HepG2 (cell line): Measurements from ENCODE around the gene CADM3. TPM values are rescaled to one million over a fixed set of nuclear protein-coding genes. Genes with fewer than 3 reads are reported as not detected.

Source experiments
- ELF3 ChIP-seq: IDR thresholded peaks from 2 replicates; pipeline ENCODE4 v1.6.1; 2016; ENCODE audit warnings: missing genetic modification reagents, missing compliant biosample characterization
- GRHL1 ChIP-seq: sonication (generic); formaldehyde crosslinking; conservative IDR thresholded peaks from 2 replicates; pipeline ENCODE4 v1.8.0; 2022; ENCODE audit warnings: missing genetic modification reagents
- GTF3A ChIP-seq: sonication (generic); formaldehyde crosslinking; conservative IDR thresholded peaks from 2 replicates; pipeline ENCODE4 v1.4.0; 2020; ENCODE audit warnings: mild to moderate bottlenecking, missing genetic modification reagents
- JUN ChIP-seq: sonication (generic); formaldehyde crosslinking; IDR thresholded peaks from 2 replicates; pipeline ENCODE4 v1.4.0; 2020; ENCODE audit warnings: mild to moderate bottlenecking, missing genetic modification reagents
- KAT7 ChIP-seq: IDR thresholded peaks from 2 replicates; pipeline ENCODE4 v1.6.1; 2018; ENCODE audit warnings: borderline replicate concordance, missing compliant biosample characterization
- MTF2 ChIP-seq: sonication (generic); formaldehyde crosslinking; IDR thresholded peaks from 2 replicates; pipeline ENCODE4 v1.5.0; 2020; ENCODE audit warnings: missing genetic modification reagents, borderline replicate concordance
- NR2F6 ChIP-seq, 2 experiments: IDR thresholded peaks; 2 replicates each; pipeline ENCODE4 v1.6.1; 2016; ENCODE audit warnings: antibody characterized with exemption in 1 of 2, mild to moderate bottlenecking in 1 of 2
- RFX1 ChIP-seq: fragments of 450-650 bp; IDR thresholded peaks from 2 replicates; pipeline ENCODE4 v1.6.1; 2017
- ZBTB38 ChIP-seq: sonication (generic); formaldehyde crosslinking; IDR thresholded peaks from 2 replicates; pipeline ENCODE4 v1.5.1; 2020; ENCODE audit warnings: mild to moderate bottlenecking, missing genetic modification reagents
- ZC3H13 ChIP-seq: sonication (generic); formaldehyde crosslinking; IDR thresholded peaks from 2 replicates; pipeline ENCODE4 v1.8.1; 2023; ENCODE audit warnings: mild to moderate bottlenecking, missing genetic modification reagents, moderate library complexity
- ZFP82 ChIP-seq: sonication (generic); formaldehyde crosslinking; IDR thresholded peaks from 2 replicates; pipeline ENCODE4 v1.5.1; 2020; ENCODE audit warnings: mild to moderate bottlenecking, missing genetic modification reagents, borderline replicate concordance
- ZNF362 ChIP-seq: sonication (generic); formaldehyde crosslinking; IDR thresholded peaks from 2 replicates; pipeline ENCODE4 v1.4.0; 2020; ENCODE audit warnings: missing genetic modification reagents, mild to moderate bottlenecking, borderline replicate concordance
- ZNF501 ChIP-seq: sonication (generic); formaldehyde crosslinking; IDR thresholded peaks from 2 replicates; pipeline ENCODE4 v1.5.1; 2020; ENCODE audit warnings: mild to moderate bottlenecking, moderate library complexity, missing genetic modification reagents
- ZNF572 ChIP-seq: sonication (generic); formaldehyde crosslinking; IDR thresholded peaks from 2 replicates; pipeline ENCODE4 v1.5.1; 2020; ENCODE audit warnings: mild to moderate bottlenecking, missing genetic modification reagents
- ZNF639 ChIP-seq: conservative IDR thresholded peaks from 2 replicates; pipeline ENCODE4 v1.6.1; 2018; ENCODE audit warnings: missing genetic modification reagents
- ZNF720 ChIP-seq: sonication (generic); formaldehyde crosslinking; IDR thresholded peaks from 2 replicates; pipeline ENCODE4 v1.4.0; 2020; ENCODE audit warnings: missing genetic modification reagents
- ZNF878 ChIP-seq: sonication (generic); formaldehyde crosslinking; IDR thresholded peaks from 2 replicates; pipeline ENCODE4 v1.8.1; 2023; ENCODE audit warnings: mild to moderate bottlenecking, missing genetic modification reagents, moderate library complexity
- polyA plus RNA-seq, 8 experiments: library from polyadenylated mRNA; depleted of rRNA in 3 of 8; stranded (reverse) in 7 of 8; unstranded in 1 of 8; fragments of >200 nt; fragmentation: Illumina TruSeq in 4 of 8; extraction: Trizol in 4 of 8; gene quantifications; 2 replicates each; pipeline versions ENCODE4 v1.2.1 to v1.2.3, GENCODE V29; 2011 to 2016; ENCODE audit warnings: low read depth in 4 of 8, missing spikeins in 1 of 8, mixed read lengths in 1 of 8; ENCODE audit not compliant: insufficient read depth in 1 of 8
- total RNA-seq, 5 experiments: library from RNA; depleted of rRNA; stranded (reverse); fragments of >200 nt; fragmentation: Illumina TruSeq; extraction: Trizol; gene quantifications; 2 replicates each; pipeline ENCODE4 v1.2.3, GENCODE V29; 2016; ENCODE audit warnings: low read depth in 1 of 5
- TF ChIP-seq, protein P1 (sequence below): IDR thresholded peaks from 2 replicates; pipeline ENCODE4 v1.6.1; 2016; ENCODE audit warnings: mild to moderate bottlenecking, missing biosample characterization, missing genetic modification reagents
- TF ChIP-seq, protein P2 (sequence below): IDR thresholded peaks from 2 replicates; pipeline ENCODE4 v1.6.1; 2016; ENCODE audit warnings: mild to moderate bottlenecking
- TF ChIP-seq, protein P3 (sequence below): sonication (generic); formaldehyde crosslinking; IDR thresholded peaks from 2 replicates; pipeline ENCODE4 v1.9.0; 2022; ENCODE audit warnings: missing genetic modification reagents, mild to moderate bottlenecking, borderline replicate concordance
- TF ChIP-seq, protein P4 (sequence below): sonication (generic); formaldehyde crosslinking; IDR thresholded peaks from 2 replicates; pipeline ENCODE4 v1.4.0; 2020; ENCODE audit warnings: missing genetic modification reagents

CADM3 gene
- total and polyA plus RNA-seq, 2 of the 13 experiments (the other 11 are each of a cell fraction or from before 2014, with no cell fraction given) = not detected

DNA sequence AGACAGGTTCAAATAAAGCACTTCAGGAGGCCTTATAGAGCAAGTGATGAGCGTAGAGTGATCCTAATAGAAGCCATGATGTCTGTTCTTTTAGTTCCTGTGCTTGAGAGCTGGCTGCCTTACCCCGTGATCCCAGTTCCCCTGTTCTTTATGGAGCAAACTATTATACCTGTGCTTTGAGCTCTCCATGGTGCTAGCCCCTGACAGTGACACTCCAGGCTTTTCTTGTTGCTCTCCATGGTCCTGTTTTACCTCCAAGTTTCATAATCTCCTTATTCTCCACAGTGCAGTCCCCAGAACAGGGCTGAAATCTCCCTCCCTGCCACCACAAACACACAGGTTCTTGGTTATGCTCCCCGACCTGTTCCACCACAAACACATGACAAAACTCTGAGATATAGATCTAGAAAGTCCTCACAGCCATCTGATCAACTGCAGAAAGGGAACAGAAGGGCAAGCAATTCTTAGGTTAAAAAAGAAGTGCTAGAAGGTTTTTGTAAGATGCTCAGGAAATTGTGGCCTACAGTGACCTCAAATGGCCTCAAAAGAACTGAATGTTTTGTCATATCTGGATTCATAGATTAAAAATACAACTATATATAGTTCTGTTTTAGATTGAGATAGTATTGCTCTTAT is 6.0 kb downstream of the CADM3 start (continued):
- TF ChIP-seq ELF3 (CRISPR knock-in tag) (peak; percentile 81), ZNF639 (CRISPR knock-in tag) (peak; percentile 81; the same call in 1 of the 2 replicates), ZNF572 (CRISPR knock-in tag) (no peak), ZBTB38 (CRISPR knock-in tag) (no peak; the same call in 1 of the 2 replicates), KAT7 (CRISPR knock-in tag) (no peak), ZFP82 (CRISPR knock-in tag) (peak; percentile 74; the same call in 1 of the 2 replicates), GRHL1 (CRISPR knock-in tag) (no peak), GTF3A (CRISPR knock-in tag) (no peak), ZNF720 (CRISPR knock-in tag) (peak; percentile 96), JUN (CRISPR knock-in tag) (no peak), ZC3H13 (CRISPR knock-in tag) (peak; percentile 39; the same call in 1 of the 2 replicates), RFX1 (no peak), ZNF362 (CRISPR knock-in tag) (no peak), MTF2 (CRISPR knock-in tag) (no peak), NR2F6 (IDR thresholded peaks at IDR 0.05) (no peak), NR2F6 (CRISPR knock-in tag; IDR thresholded peaks at IDR 0.05) (peak; percentile 73), ZNF878 (peak; percentile 92), ZNF501 (CRISPR knock-in tag) (peak; percentile 35; the same call in 1 of the 2 replicates)
- TF ChIP-seq, protein P1, sequence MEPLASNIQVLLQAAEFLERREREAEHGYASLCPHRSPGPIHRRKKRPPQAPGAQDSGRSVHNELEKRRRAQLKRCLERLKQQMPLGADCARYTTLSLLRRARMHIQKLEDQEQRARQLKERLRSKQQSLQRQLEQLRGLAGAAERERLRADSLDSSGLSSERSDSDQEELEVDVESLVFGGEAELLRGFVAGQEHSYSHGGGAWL (CRISPR knock-in tag) = peak; percentile 79
- TF ChIP-seq, protein P2, sequence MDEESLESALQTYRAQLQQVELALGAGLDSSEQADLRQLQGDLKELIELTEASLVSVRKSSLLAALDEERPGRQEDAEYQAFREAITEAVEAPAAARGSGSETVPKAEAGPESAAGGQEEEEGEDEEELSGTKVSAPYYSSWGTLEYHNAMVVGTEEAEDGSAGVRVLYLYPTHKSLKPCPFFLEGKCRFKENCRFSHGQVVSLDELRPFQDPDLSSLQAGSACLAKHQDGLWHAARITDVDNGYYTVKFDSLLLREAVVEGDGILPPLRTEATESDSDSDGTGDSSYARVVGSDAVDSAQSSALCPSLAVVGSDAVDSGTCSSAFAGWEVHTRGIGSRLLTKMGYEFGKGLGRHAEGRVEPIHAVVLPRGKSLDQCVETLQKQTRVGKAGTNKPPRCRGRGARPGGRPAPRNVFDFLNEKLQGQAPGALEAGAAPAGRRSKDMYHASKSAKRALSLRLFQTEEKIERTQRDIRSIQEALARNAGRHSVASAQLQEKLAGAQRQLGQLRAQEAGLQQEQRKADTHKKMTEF (CRISPR knock-in tag) = peak; percentile 63; the same call in 1 of the 2 replicates
- TF ChIP-seq, protein P3, sequence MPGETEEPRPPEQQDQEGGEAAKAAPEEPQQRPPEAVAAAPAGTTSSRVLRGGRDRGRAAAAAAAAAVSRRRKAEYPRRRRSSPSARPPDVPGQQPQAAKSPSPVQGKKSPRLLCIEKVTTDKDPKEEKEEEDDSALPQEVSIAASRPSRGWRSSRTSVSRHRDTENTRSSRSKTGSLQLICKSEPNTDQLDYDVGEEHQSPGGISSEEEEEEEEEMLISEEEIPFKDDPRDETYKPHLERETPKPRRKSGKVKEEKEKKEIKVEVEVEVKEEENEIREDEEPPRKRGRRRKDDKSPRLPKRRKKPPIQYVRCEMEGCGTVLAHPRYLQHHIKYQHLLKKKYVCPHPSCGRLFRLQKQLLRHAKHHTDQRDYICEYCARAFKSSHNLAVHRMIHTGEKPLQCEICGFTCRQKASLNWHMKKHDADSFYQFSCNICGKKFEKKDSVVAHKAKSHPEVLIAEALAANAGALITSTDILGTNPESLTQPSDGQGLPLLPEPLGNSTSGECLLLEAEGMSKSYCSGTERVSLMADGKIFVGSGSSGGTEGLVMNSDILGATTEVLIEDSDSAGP (CRISPR knock-in tag) = no peak; the same call in 1 of the 2 replicates
- TF ChIP-seq, protein P4, sequence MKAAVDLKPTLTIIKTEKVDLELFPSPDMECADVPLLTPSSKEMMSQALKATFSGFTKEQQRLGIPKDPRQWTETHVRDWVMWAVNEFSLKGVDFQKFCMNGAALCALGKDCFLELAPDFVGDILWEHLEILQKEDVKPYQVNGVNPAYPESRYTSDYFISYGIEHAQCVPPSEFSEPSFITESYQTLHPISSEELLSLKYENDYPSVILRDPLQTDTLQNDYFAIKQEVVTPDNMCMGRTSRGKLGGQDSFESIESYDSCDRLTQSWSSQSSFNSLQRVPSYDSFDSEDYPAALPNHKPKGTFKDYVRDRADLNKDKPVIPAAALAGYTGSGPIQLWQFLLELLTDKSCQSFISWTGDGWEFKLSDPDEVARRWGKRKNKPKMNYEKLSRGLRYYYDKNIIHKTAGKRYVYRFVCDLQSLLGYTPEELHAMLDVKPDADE = peak; percentile 96
